HEK293 (cell line): Measurements from ENCODE around the gene CRYBG1.

ENCODE experiments used
- CTCF ChIP-seq: fragments of 450-650 bp; formaldehyde crosslinking; IDR thresholded peaks from 2 replicates; pipeline ENCODE4 v1.5.1; 2016; ENCODE audit warnings: missing biosample characterization, missing genetic modification characterization
- SP3 ChIP-seq: fragments of 450-650 bp; formaldehyde crosslinking; IDR thresholded peaks from 2 replicates; pipeline ENCODE4 v1.5.1; 2016; ENCODE audit warnings: missing biosample characterization, missing genetic modification characterization
- ZBTB1 ChIP-seq: fragments of 450-650 bp; formaldehyde crosslinking; IDR thresholded peaks from 2 replicates; pipeline ENCODE4 v1.5.1; 2016; ENCODE audit warnings: missing biosample characterization, missing genetic modification characterization
- ZBTB6 ChIP-seq: fragments of 450-650 bp; formaldehyde crosslinking; IDR thresholded peaks from 2 replicates; pipeline ENCODE4 v1.5.1; 2017; ENCODE audit warnings: missing biosample characterization, missing genetic modification characterization
- ZNF777 ChIP-seq: fragments of 450-650 bp; formaldehyde crosslinking; IDR thresholded peaks from 2 replicates; pipeline ENCODE4 v1.5.1; 2017; ENCODE audit warnings: missing biosample characterization, missing genetic modification characterization, borderline replicate concordance

GRCh38 chr6:106461084-106461483 lies 100.6 kb downstream of the CRYBG1 start:
- TF ChIP-seq ZBTB1 (tag by site-specific recombination) (no peak), ZBTB6 (tag by site-specific recombination) (no peak), CTCF (tag by site-specific recombination) (no peak), ZNF777 (tag by site-specific recombination) (no peak), SP3 (tag by site-specific recombination) (no peak)
